Testis (tissue), 2 donors: ENCODE results near the gene GNA12.

Experiments used
- CTCF ChIP-seq, 3 experiments: fragments of 450-650 bp in 2 of 3; fragments of 200-600 bp in 1 of 3; sonication (generic) in 1 of 3; IDR thresholded peaks; one replicate each; pipeline ENCODE4 v1.5.1; 2016 to 2019; ENCODE audit warnings: antibody characterized with exemption in 3 of 3, mild to moderate bottlenecking in 2 of 3, moderate library complexity in 1 of 3
- POLR2A ChIP-seq: fragments of 450-650 bp; IDR thresholded peaks from one replicate; pipeline ENCODE4 v1.6.1; 2017; ENCODE audit warnings: antibody characterized with exemption, mild to moderate bottlenecking, moderate library complexity

- TF ChIP-seq POLR2A (no peak), CTCF (IDR thresholded peaks at IDR 0.05) (no peak)
Observed at GRCh38 chr7:2838873-2839578, 5.1 kb downstream of the GNA12 start.
